Adrenal gland (tissue), 12 donors: Measurements from ENCODE around the gene PDS5B. TPM values are rescaled to one million over a fixed set of nuclear protein-coding genes. Genes with fewer than 3 reads are reported as not detected.

Experiments
- DNase-seq, 7 donors: peaks; one replicate each; pipeline ENCODE4 v3.0.0-alpha.2; 2019 to 2020
- H3K27ac ChIP-seq, 5 donors: fragments of 200-600 bp; sonication (generic) in 4 of 5; 1 replicate in 3 of 5; 2 replicates in 2 of 5; pipeline versions ENCODE4 v1.5.1 to v1.8.0; 2016 to 2020; ENCODE audit warnings: mild to moderate bottlenecking in 1 of 5
- H3K27me3 ChIP-seq: fragments of 200-600 bp; 2 replicates; pipeline ENCODE4 v1.8.0; 2021
- H3K36me3 ChIP-seq, 2 donors: fragments of 200-600 bp; replicated peaks in 1 of 2; 1 replicate in 1 of 2; 2 replicates in 1 of 2; pipeline versions ENCODE4 v1.5.1 to v1.8.0; 2018 to 2022
- H3K4me1 ChIP-seq, 2 donors: fragments of 200-600 bp; replicated peaks in 1 of 2; 1 replicate in 1 of 2; 2 replicates in 1 of 2; pipeline versions ENCODE4 v1.5.1 to v1.8.0; 2018 to 2021
- H3K4me3 ChIP-seq, 4 donors: fragments of 200-600 bp; sonication (generic) in 3 of 4; one replicate each; pipeline ENCODE4 v1.5.1; 2016 to 2018
- H3K9me3 ChIP-seq, 3 donors: fragments of 200-600 bp; sonication (generic) in 1 of 3; replicated peaks in 1 of 3; 1 replicate in 2 of 3; 2 replicates in 1 of 3; pipeline versions ENCODE4 v1.5.1 to v1.8.0; 2016 to 2021
- CTCF ChIP-seq, 6 experiments: fragments of 450-650 bp in 4 of 6; fragments of 200-600 bp in 2 of 6; sonication (generic) in 1 of 6; IDR thresholded peaks; 1 replicate in 5 of 6; 2 replicates in 1 of 6; pipeline versions ENCODE4 v1.5.1 to v1.8.0; 2016 to 2021; ENCODE audit warnings: antibody characterized with exemption in 6 of 6, mild to moderate bottlenecking in 2 of 6, moderate library complexity in 1 of 6
- POLR2A ChIP-seq, 2 donors: fragments of 450-650 bp; IDR thresholded peaks; one replicate each; pipeline ENCODE4 v1.6.1; 2017; ENCODE audit warnings: antibody characterized with exemption in 2 of 2, mild to moderate bottlenecking in 2 of 2, moderate library complexity in 1 of 2
- WGBS, 4 donors: extraction: QIAGEN DNeasy Blood & Tissue Kit in 2 of 4; methylation state at CpG; one replicate each; pipeline versions ENCODE4 v1.1.5 to v1.1.7; 2013 to 2017; 5-methylcytosine and 5-hydroxymethylcytosine counted together
- intact Hi-C, 2 donors: fragments of 100-400 bp; cut with DNase I; formaldehyde crosslinking; loops; one replicate each; pipeline versions ENCODE4 v1.14.1 to v1.15.0; 2022 to 2023
- polyA plus RNA-seq, 3 donors: library from polyadenylated mRNA; stranded (reverse); fragments of 200-250 nt in 2 of 3; fragments of 350-450 nt in 1 of 3; fragmentation: Illumina TruSeq in 1 of 3; extraction: RNeasy Lipid Tissue Mini Kit (QIAGEN cat#74804) in 1 of 3; gene quantifications; one replicate each; pipeline ENCODE4 v1.2.3, GENCODE V29; 2013 to 2014
- total RNA-seq, 9 donors: library from RNA; depleted of rRNA in 4 of 9; stranded (reverse); fragments of >200 nt in 4 of 9; fragments of 120-200 nt in 1 of 9; fragmentation: NEBNext Ultra II Directional in 1 of 9; extraction: Animal tissue kit (Norgen Biotek cat#: 25700) in 1 of 9; gene quantifications; one replicate each; pipeline versions ENCODE4 v1.1.0 to v1.2.4, GENCODE V29; 2013 to 2023
- donor health status: healthy with polysubstance abuse.
- donor health status: Bipolar disorder and iron deficiency.
- donor health status: DM: yes; HTN: yes; CAD: no.
- donor health status: DM: no; HTN: no; CAD: no.
- donor health status: DM: no; HTN: no; CAD: no.
- donor health status: DM: yes; HTN: yes; CAD: no.

The PDS5B gene
- total and polyA plus RNA-seq, 12 donors = 3.9 to 59.4 (median 30.2) TPM

- no peak for DNase-seq
- H3K9me3 ChIP-seq = no peaks in the 10 kb centered on the region
- no peak overlapping the region for H3K27ac ChIP-seq
- TF ChIP-seq POLR2A (IDR thresholded peaks at IDR 0.05) = no peak
- no peak for TF ChIP-seq CTCF (IDR thresholded peaks at IDR 0.05)
- H3K4me3 ChIP-seq = no peak overlapping the region
- intact Hi-C loops = loop anchor here in 1 of 2 donors (10.0 kb wide), 1 partner anchor 52 kb away; the partner anchor contains the start of gene PDS5B
- 96 to 98% (median 97%) methylated on average over 1 of the region's 1 CpG for WGBS, 4 donors
- peaks cover 0 to 8% of the 10 kb centered on the region in 2 donors for H3K4me1 ChIP-seq
- no peaks in the 10 kb centered on the region for H3K27me3 ChIP-seq
- no peaks in the 10 kb centered on the region for H3K36me3 ChIP-seq
Measured at GRCh38 chr13:32636711-32637110, 50.5 kb downstream of the PDS5B start.

GRCh38 chr13:32638739-32639138, 52.5 kb downstream of the PDS5B start:
- H3K4me3 ChIP-seq = no peak overlapping the region
- WGBS, 4 donors = 72 to 77% (median 75%) methylated on average over 9 of the region's 9 CpGs
- peaks cover 0 to 17% of the 10 kb centered on the region in 2 donors for H3K4me1 ChIP-seq
- no peak overlapping the region for H3K27ac ChIP-seq
- H3K9me3 ChIP-seq = no peaks in the 10 kb centered on the region
- H3K36me3 ChIP-seq = no peaks in the 10 kb centered on the region
- no peak for DNase-seq
- intact Hi-C loops = loop anchor here in 1 of 2 donors (10.0 kb wide), 1 partner anchor 54 kb away; the partner anchor contains the start of gene PDS5B
- H3K27me3 ChIP-seq = no peaks in the 10 kb centered on the region
- TF ChIP-seq POLR2A (IDR thresholded peaks at IDR 0.05) = no peak

GRCh38 chr13:32639502-32640105, 53.4 kb downstream of the PDS5B start:
- intact Hi-C loops = loop anchor here (2.0 to 10.0 kb wide), 2 partner anchors 53 to 55 kb away; partner anchors contain the start of gene PDS5B (in 2 of the 2)
- no peak overlapping the region for H3K4me3 ChIP-seq
- H3K27ac ChIP-seq = no peak overlapping the region
- peaks cover 0 to 17% of the 10 kb centered on the region in 2 donors for H3K4me1 ChIP-seq
- peak; percentile 41 to 86 (median 62) for DNase-seq
- H3K9me3 ChIP-seq = no peaks in the 10 kb centered on the region
- H3K27me3 ChIP-seq = no peaks in the 10 kb centered on the region
- 28 to 30% (median 29%) methylated on average over 4 of the region's 4 CpGs for WGBS, 4 donors
- TF ChIP-seq POLR2A (IDR thresholded peaks at IDR 0.05) (no peak), CTCF (IDR thresholded peaks at IDR 0.05) (peak; percentile 62 to 85 (median 76))
- H3K36me3 ChIP-seq = no peaks in the 10 kb centered on the region

GRCh38 chr13:32642316-32642715, 56.1 kb downstream of the PDS5B start:
- WGBS, 4 donors = 65 to 80% (median 72%) methylated on average over 1 of the region's 1 CpG
- H3K4me1 ChIP-seq = peaks cover 0 to 17% of the 10 kb centered on the region in 2 donors
- intact Hi-C loops = no loop called here

More at GRCh38 chr13:32642316-32642715, 56.1 kb downstream of the PDS5B start:
- Histone ChIP-seq H3K27me3 (no peaks in the 10 kb centered on the region), H3K4me3 (no peak overlapping the region), H3K27ac (no peak overlapping the region), H3K36me3 (no peaks in the 10 kb centered on the region), H3K9me3 (no peaks in the 10 kb centered on the region)
- TF ChIP-seq CTCF (IDR thresholded peaks at IDR 0.05) = no peak
- TF ChIP-seq POLR2A (IDR thresholded peaks at IDR 0.05) = no peak
- no peak for DNase-seq
